Measurements from ENCODE around the gene CPXM2.

The CPXM2 gene

DNA sequence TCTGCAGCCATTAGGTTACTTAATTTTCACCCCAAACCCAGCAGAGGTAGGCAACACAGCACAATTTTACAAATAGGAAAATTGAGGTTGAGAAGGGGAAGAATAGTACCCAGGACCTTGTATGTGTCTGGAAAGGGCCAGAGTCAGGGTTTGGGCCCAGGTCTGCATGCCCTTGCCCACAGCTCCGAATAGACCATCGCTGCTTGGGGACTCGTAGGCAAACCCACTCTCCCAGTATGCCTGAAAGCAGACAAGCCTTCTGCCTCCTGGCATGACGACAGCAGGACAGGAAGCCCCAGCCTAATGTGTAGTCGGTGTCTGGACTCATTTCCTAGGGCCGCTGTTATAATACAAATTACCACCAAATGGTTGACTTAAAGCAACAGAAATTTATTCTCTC lies 133.8 kb downstream of the CPXM2 start:
- H3K27ac ChIP-seq (ENCODE audit: low read length), result no peak overlapping the region
- H3K27me3 ChIP-seq (ENCODE audit: control insufficient read depth, insufficient read depth, low read length), result peaks cover 6% of the 10 kb centered on the region
- no peaks in the 10 kb centered on the region for H3K36me3 ChIP-seq (ENCODE audit: control insufficient read depth, low read depth, low read length)
- no peak overlapping the region for H3K9ac ChIP-seq (ENCODE audit: low read length)
- peaks cover 27% of the 10 kb centered on the region for H3K4me1 ChIP-seq (ENCODE audit: control insufficient read depth, low read depth, low read length)
- no peak overlapping the region for H3K4me3 ChIP-seq (ENCODE audit: low read length)
- no peaks in the 10 kb centered on the region for H3K9me3 ChIP-seq (ENCODE audit: control insufficient read depth, low read depth, low read length)

DNA sequence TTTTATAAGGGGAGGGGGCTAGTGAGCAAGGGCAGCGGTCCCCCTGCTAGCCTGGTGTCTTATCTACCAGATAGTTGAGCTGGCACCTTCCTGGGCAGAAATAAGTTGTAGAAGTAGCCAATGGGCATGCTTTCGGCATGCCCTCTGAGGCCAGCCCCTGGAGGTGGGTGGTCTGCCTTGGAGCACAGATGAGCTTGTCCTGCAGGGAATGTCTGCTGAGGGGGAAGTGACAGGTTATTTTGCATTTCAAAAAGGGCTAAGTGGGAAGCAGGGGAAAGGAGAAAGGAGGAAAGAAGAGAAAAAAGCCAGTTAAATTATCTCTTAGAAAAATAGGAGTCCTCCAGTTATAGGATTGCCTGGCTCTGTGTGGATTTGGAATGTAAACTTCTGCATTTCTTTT lies 136.5 kb downstream of the CPXM2 start:
- Histone ChIP-seq H3K9ac (ENCODE audit: low read length) (no peak overlapping the region), H3K27ac (ENCODE audit: low read length) (no peak overlapping the region), H3K27me3 (ENCODE audit: control insufficient read depth, insufficient read depth, low read length) (peaks cover 6% of the 10 kb centered on the region), H3K4me1 (ENCODE audit: control insufficient read depth, low read depth, low read length) (peaks cover 37% of the 10 kb centered on the region), H3K36me3 (ENCODE audit: control insufficient read depth, low read depth, low read length) (no peaks in the 10 kb centered on the region), H3K9me3 (ENCODE audit: control insufficient read depth, low read depth, low read length) (no peaks in the 10 kb centered on the region), H3K4me3 (ENCODE audit: low read length) (no peak overlapping the region)

DNA sequence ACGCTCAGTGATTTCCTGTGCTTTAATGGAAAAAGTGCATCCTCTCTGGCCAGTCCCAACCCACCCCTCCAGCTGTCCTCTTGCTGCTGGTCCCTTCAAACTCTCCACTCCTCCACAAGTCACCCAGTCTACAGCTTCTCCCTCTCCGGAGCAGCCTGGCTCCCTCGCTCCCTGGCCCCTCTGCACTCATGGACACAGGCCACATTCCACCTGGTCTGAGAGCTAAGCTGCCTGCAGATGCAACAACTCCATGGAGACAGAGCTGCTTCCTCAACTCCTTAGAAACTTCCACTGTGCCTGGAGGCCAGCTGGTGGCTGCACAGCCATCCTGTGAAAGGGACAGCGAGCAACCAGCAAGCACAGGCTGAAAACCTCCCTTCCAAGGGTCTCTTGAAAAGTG lies 137.5 kb downstream of the CPXM2 start:
- no peak overlapping the region for H3K4me3 ChIP-seq (ENCODE audit: low read length)
- peaks cover 6% of the 10 kb centered on the region for H3K27me3 ChIP-seq (ENCODE audit: control insufficient read depth, insufficient read depth, low read length)
- H3K9me3 ChIP-seq (ENCODE audit: control insufficient read depth, low read depth, low read length), result no peaks in the 10 kb centered on the region
- no peak overlapping the region for H3K9ac ChIP-seq (ENCODE audit: low read length)
- H3K27ac ChIP-seq (ENCODE audit: low read length), result no peak overlapping the region
- H3K4me1 ChIP-seq (ENCODE audit: control insufficient read depth, low read depth, low read length), result peaks cover 37% of the 10 kb centered on the region
- H3K36me3 ChIP-seq (ENCODE audit: control insufficient read depth, low read depth, low read length), result no peaks in the 10 kb centered on the region

GRCh38 chr10:123751342-123752134 lies 140.1 kb downstream of the CPXM2 start:
- peaks cover 6% of the 10 kb centered on the region for H3K27me3 ChIP-seq (ENCODE audit: control insufficient read depth, insufficient read depth, low read length)
- no peak overlapping the region for H3K4me3 ChIP-seq (ENCODE audit: low read length)
- H3K4me1 ChIP-seq (ENCODE audit: control insufficient read depth, low read depth, low read length), result peaks cover 44% of the 10 kb centered on the region
- no peak overlapping the region for H3K27ac ChIP-seq (ENCODE audit: low read length)
- no peaks in the 10 kb centered on the region for H3K9me3 ChIP-seq (ENCODE audit: control insufficient read depth, low read depth, low read length)
- H3K36me3 ChIP-seq (ENCODE audit: control insufficient read depth, low read depth, low read length), result no peaks in the 10 kb centered on the region
- H3K9ac ChIP-seq (ENCODE audit: low read length), result no peak overlapping the region

DNA sequence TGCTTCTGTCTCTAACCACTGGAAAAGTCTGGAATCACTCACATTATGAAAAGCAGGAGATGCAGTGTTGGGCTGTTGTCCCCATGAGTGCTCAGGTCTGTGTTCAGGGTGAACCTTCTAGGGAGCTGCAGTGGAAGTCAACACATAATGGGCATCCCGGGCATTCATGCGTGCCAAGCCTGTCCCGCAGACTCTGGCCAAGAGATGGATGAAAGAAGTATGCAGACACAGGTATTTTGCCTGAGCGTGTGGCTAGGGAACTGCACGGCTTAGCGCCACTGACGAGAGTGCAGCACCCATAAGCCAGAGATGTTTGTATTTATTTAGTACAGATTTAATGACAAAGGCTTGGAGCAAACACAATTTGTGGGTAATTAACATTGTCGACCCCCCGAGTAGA lies 140.7 kb downstream of the CPXM2 start:
- Histone ChIP-seq H3K9me3 (ENCODE audit: control insufficient read depth, low read depth, low read length) (no peaks in the 10 kb centered on the region), H3K27me3 (ENCODE audit: control insufficient read depth, insufficient read depth, low read length) (peaks cover 6% of the 10 kb centered on the region), H3K4me1 (ENCODE audit: control insufficient read depth, low read depth, low read length) (peaks cover 42% of the 10 kb centered on the region), H3K36me3 (ENCODE audit: control insufficient read depth, low read depth, low read length) (no peaks in the 10 kb centered on the region), H3K4me3 (ENCODE audit: low read length) (no peak overlapping the region), H3K9ac (ENCODE audit: low read length) (no peak overlapping the region), H3K27ac (ENCODE audit: low read length) (no peak overlapping the region)

- Histone ChIP-seq H3K4me1 (ENCODE audit: control insufficient read depth, low read depth, low read length) (peaks cover 21% of the 10 kb centered on the region), H3K36me3 (ENCODE audit: control insufficient read depth, low read depth, low read length) (no peaks in the 10 kb centered on the region), H3K27me3 (ENCODE audit: control insufficient read depth, insufficient read depth, low read length) (peaks cover under 1% of the 10 kb centered on the region), H3K27ac (ENCODE audit: low read length) (no peak overlapping the region), H3K9ac (ENCODE audit: low read length) (no peak overlapping the region), H3K9me3 (ENCODE audit: control insufficient read depth, low read depth, low read length) (no peaks in the 10 kb centered on the region), H3K4me3 (ENCODE audit: low read length) (no peak overlapping the region)
Measured at GRCh38 chr10:123748711-123749110, 142.9 kb downstream of the CPXM2 start.

DNA sequence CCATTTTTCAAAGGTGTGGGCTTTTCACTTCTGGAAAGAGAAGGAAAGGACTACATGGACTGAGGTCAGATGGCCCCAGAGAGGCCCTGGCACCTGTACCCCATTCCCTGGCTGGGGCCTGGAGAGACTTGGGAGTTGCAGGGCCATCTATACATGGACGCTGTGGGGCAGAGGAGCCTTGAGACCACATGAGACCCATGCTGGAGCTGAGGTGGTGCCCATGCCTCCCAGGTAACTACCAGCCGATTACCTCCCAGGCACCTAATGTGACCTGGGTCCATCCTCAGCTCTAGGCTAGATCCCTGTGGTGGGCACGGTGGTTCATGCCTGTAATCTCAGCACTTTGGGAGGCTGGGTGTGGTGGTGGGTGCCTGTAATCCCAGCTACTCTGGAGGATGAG lies 144.2 kb downstream of the CPXM2 start:
- Histone ChIP-seq H3K9me3 (ENCODE audit: control insufficient read depth, low read depth, low read length) (no peaks in the 10 kb centered on the region), H3K27ac (ENCODE audit: low read length) (no peak overlapping the region), H3K36me3 (ENCODE audit: control insufficient read depth, low read depth, low read length) (no peaks in the 10 kb centered on the region), H3K4me3 (ENCODE audit: low read length) (no peak overlapping the region), H3K27me3 (ENCODE audit: control insufficient read depth, insufficient read depth, low read length) (no peaks in the 10 kb centered on the region), H3K9ac (ENCODE audit: low read length) (no peak overlapping the region), H3K4me1 (ENCODE audit: control insufficient read depth, low read depth, low read length) (peaks cover 20% of the 10 kb centered on the region)

- Histone ChIP-seq H3K36me3 (ENCODE audit: control insufficient read depth, low read depth, low read length) (no peaks in the 10 kb centered on the region), H3K9ac (ENCODE audit: low read length) (no peak overlapping the region), H3K27me3 (ENCODE audit: control insufficient read depth, insufficient read depth, low read length) (no peaks in the 10 kb centered on the region), H3K27ac (ENCODE audit: low read length) (no peak overlapping the region), H3K4me1 (ENCODE audit: control insufficient read depth, low read depth, low read length) (peaks cover 19% of the 10 kb centered on the region), H3K9me3 (ENCODE audit: control insufficient read depth, low read depth, low read length) (no peaks in the 10 kb centered on the region), H3K4me3 (ENCODE audit: low read length) (no peak overlapping the region)
Measured at GRCh38 chr10:123746942-123747341, 144.7 kb downstream of the CPXM2 start.

GRCh38 chr10:123746520-123746919 lies 145.1 kb downstream of the CPXM2 start:
- H3K27ac ChIP-seq (ENCODE audit: low read length), result no peak overlapping the region
- peaks cover 16% of the 10 kb centered on the region for H3K4me1 ChIP-seq (ENCODE audit: control insufficient read depth, low read depth, low read length)
- H3K36me3 ChIP-seq (ENCODE audit: control insufficient read depth, low read depth, low read length), result no peaks in the 10 kb centered on the region
- H3K9ac ChIP-seq (ENCODE audit: low read length), result no peak overlapping the region
- no peaks in the 10 kb centered on the region for H3K27me3 ChIP-seq (ENCODE audit: control insufficient read depth, insufficient read depth, low read length)
- no peaks in the 10 kb centered on the region for H3K9me3 ChIP-seq (ENCODE audit: control insufficient read depth, low read depth, low read length)
- H3K4me3 ChIP-seq (ENCODE audit: low read length), result no peak overlapping the region

GRCh38 chr10:123746061-123746460 lies 145.5 kb downstream of the CPXM2 start:
- Histone ChIP-seq H3K9me3 (ENCODE audit: control insufficient read depth, low read depth, low read length) (no peaks in the 10 kb centered on the region), H3K9ac (ENCODE audit: low read length) (no peak overlapping the region), H3K36me3 (ENCODE audit: control insufficient read depth, low read depth, low read length) (no peaks in the 10 kb centered on the region), H3K27me3 (ENCODE audit: control insufficient read depth, insufficient read depth, low read length) (no peaks in the 10 kb centered on the region), H3K4me1 (ENCODE audit: control insufficient read depth, low read depth, low read length) (peaks cover 12% of the 10 kb centered on the region), H3K4me3 (ENCODE audit: low read length) (no peak overlapping the region), H3K27ac (ENCODE audit: low read length) (no peak overlapping the region)

- H3K27ac ChIP-seq (ENCODE audit: low read length), result no peak overlapping the region
- H3K36me3 ChIP-seq (ENCODE audit: control insufficient read depth, low read depth, low read length), result no peaks in the 10 kb centered on the region
- H3K4me3 ChIP-seq (ENCODE audit: low read length), result no peak overlapping the region
- no peak overlapping the region for H3K9ac ChIP-seq (ENCODE audit: low read length)
- H3K9me3 ChIP-seq (ENCODE audit: control insufficient read depth, low read depth, low read length), result no peaks in the 10 kb centered on the region
- no peaks in the 10 kb centered on the region for H3K27me3 ChIP-seq (ENCODE audit: control insufficient read depth, insufficient read depth, low read length)
- peaks cover 10% of the 10 kb centered on the region for H3K4me1 ChIP-seq (ENCODE audit: control insufficient read depth, low read depth, low read length)
Measured at GRCh38 chr10:123744224-123744536, 147.4 kb downstream of the CPXM2 start.

GRCh38 chr10:123743441-123744223 lies 148.0 kb downstream of the CPXM2 start:
- H3K9me3 ChIP-seq (ENCODE audit: control insufficient read depth, low read depth, low read length), result no peaks in the 10 kb centered on the region
- H3K27me3 ChIP-seq (ENCODE audit: control insufficient read depth, insufficient read depth, low read length), result no peaks in the 10 kb centered on the region
- H3K36me3 ChIP-seq (ENCODE audit: control insufficient read depth, low read depth, low read length), result no peaks in the 10 kb centered on the region
- peaks cover 10% of the 10 kb centered on the region for H3K4me1 ChIP-seq (ENCODE audit: control insufficient read depth, low read depth, low read length)
- no peak overlapping the region for H3K27ac ChIP-seq (ENCODE audit: low read length)
- no peak overlapping the region for H3K4me3 ChIP-seq (ENCODE audit: low read length)
- H3K9ac ChIP-seq (ENCODE audit: low read length), result no peak overlapping the region
